SK-N-SH (cell line): ENCODE results near the gene THSD7A.

ENCODE experiments used
- CTCF ChIP-seq: fragments of 200-600 bp; sonication (generic); IDR thresholded peaks from 2 replicates; pipeline ENCODE4 v1.6.1; 2017; ENCODE audit warnings: antibody characterized with exemption, mild to moderate bottlenecking, moderate library complexity
- FOSL2 ChIP-seq: IDR thresholded peaks from 2 replicates; pipeline ENCODE4 v1.4.0; 2012; ENCODE audit warnings: low read depth, mild to moderate bottlenecking, moderate library complexity, borderline replicate concordance
- FOXM1 ChIP-seq: IDR thresholded peaks from 2 replicates; pipeline ENCODE4 v1.4.0; 2012; ENCODE audit warnings: low read depth, mild to moderate bottlenecking
- SIN3A ChIP-seq: IDR thresholded peaks from 2 replicates; pipeline ENCODE4 v1.6.1; 2012; ENCODE audit warnings: low read depth, mild to moderate bottlenecking, low read length, moderate library complexity, borderline replicate concordance

- TF ChIP-seq CTCF (no peak), FOXM1 (no peak), SIN3A (no peak), FOSL2 (no peak)
Observed at GRCh38 chr7:11579141-11579540, 252.9 kb downstream of the THSD7A start.
